GM19463 (cell line): ENCODE measurements around the gene ZMAT1.
A peak's percentile ranks its signal among the peaks of the same experiment; 100 is the strongest.
"Not testable (repeated sequence)": the region's sequence is repeated elsewhere in the genome, so short reads cannot be mapped to it uniquely, and the experiment has no call there.

Experiments used
- ATAC-seq: cut with Tn5 transposase; IDR thresholded peaks from one replicate; pipeline ENCODE4 v1.9.1; 2021; ENCODE audit warnings: mild to moderate bottlenecking, moderate library complexity; ENCODE audit not compliant: unreplicated experiment

ZMAT1 gene

GRCh38 chrX:101931488-101932248 is at the start of gene ZMAT1:
TSS of gene ZMAT1 (minus strand) at chrX:101932027. CDS start at chrX:101932008, 19 bp downstream.
- ATAC-seq, result peak; percentile 73

DNA sequence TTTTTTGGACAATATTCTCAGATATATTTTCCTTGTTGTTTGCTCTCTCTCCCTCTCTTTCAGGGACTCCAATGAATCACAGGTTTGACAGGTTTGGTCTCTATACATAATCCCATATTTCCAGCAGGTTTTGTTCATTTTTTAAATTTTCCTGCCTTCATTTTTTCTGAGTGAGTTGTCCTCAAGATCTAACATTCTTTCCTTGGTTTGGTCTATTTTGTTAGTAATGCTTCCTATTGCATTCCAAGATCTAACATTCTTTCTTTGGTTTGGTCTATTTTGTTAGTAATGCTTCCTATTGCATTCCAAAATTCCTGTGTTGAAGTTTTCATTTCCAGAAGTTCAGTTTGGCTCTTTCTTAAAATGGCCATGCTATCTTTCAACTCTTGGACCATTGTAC is 45.3 kb upstream of the ZMAT1 start:
- ATAC-seq, result no peak

GRCh38 chrX:101973066-101973465 is 41.2 kb upstream of the ZMAT1 start:
- ATAC-seq, result no peak

DNA sequence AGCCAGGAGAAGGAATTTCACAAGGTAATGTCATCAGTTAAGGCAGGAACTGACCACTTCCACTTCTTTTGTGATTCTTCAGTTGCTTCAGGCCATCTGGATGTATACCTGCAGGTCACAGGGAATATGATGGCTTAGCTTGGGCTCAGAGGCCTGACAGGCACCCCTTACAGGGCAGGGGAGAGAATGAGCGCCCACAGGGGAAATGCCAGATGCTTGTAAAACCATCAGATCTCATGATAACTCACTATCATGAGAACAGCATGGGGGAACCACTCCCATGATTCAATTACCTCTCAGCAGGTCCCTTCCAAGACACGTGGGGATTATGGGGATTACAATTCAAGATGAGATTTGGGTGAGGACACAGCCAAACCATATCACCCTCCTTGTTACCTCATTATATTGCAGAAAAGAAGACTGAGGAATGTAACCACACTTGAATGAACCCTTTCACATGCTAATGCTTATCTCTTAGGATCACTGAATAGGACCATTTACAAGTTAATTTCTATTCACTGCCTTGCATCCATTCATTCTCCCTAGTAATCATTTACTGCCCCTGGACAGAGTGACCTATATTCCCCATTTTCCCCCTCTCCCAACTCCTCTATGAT is 33.2 kb upstream of the ZMAT1 start:
- not testable (repeated sequence) for ATAC-seq

GRCh38 chrX:101958139-101958538 is 26.3 kb upstream of the ZMAT1 start:
- ATAC-seq, result no peak

- ATAC-seq, result no peak
Measured at GRCh38 chrX:101957174-101957573, 25.3 kb upstream of the ZMAT1 start.

DNA sequence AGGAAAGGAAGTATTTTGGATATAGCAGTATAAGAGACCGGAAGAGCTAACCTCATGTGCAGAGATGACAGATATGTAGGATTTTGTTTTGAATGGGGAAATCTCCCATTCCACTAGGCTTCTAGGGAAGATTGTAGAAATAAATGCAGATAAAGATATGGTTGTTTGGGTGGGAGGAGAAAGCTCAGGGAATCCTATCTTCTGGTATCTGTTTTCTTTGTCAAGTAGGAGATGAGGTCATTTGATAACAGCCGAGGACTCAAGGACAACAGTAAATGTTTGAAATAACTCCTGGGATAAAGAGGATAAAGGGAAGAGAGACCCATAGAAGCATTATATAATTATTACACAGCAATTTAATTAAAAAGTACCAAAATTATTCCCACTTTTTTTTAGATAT is 24.7 kb upstream of the ZMAT1 start:
- no peak for ATAC-seq

DNA sequence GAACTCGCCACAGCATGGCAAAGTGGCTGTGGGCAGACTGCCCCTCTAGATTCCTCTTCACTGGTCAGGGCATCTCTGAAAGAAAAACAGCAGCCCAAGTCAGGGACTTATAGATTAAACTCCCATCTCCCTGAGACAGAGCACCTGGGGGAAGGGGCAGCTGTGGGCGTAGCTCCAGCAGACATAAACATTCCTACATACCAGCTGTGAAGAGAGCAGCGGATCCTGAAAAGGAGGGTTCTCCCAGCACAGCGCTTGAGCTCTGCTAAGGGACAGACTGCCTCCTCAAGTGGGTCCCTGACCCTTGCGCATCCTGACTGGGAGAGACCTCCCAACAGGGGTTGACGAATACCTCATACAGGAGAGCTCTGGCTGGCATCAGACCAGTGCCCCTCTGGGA is 18.8 kb upstream of the ZMAT1 start:
- no peak for ATAC-seq

DNA sequence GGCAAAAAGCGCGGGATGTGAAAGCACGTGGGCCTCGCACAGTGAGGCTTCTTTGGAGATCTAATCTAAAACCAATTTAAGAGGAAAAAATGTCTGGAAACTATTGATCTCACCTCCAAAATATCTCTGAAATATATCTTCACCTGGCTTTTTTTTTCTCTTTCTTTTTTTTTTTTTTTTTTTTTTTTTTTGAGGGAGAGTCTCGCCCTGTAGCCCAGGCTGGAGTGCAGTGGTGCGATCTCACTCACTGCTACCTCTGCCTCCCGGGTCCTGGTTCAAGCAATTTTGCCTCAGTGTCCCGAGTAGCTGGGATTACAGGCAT is 383 bp upstream of the ZMAT1 start:
- no peak for ATAC-seq

DNA sequence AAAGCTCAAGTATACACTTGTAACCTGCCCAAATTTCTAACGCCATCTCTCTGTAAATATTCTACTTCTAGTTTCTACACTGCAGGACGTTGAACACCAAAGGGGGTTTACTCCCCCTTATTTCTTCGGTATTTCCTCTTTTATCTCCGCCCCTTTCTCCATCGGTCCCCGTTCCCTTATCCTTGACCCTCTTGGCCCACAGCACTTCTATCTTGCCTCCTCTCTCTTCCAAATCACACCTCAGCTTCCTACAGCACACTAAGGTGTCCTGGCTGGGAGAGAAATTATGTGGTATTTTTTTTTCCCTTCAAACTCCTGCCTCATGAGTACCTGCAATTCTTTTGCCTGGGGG is 715 bp downstream of the ZMAT1 start:
- peak; percentile 6 for ATAC-seq

DNA sequence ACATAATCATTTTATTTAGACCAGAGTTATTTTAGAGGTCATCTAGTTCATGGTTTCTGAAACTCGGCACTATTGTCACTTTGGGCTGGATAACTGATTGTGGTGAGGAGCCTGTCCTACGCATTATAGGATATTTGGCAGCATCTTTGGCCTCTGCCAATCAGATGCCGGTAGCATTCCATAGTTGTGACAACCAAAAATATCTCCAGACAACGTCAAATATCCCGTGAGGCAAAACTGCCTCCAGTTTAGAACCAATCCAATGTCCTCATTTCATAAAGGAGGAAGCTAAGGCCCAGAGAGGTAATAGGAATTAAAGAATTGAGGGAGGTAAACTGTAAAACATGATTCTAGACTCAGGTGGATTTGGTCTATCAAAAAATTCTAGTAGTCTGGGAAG is 6.1 kb downstream of the ZMAT1 start:
- ATAC-seq, result no peak

DNA sequence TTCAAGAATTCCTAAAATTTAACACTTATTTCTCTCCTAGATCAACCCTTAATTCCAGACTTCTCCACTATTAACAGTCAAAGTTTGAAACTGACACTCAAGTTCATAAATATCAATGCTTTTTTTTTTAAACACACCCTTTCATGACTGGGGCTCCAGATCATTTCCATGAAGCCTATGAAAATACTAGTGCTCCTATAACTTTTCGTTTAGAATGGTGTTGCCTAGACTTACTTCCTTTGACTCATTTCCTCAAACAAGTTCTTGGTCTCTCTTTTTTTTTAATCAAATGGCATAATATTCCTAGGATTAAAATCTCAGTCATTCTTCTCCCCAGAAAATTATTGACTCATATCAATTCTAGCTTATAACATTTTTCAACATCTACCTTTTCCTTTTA is 13.1 kb downstream of the ZMAT1 start:
- no peak for ATAC-seq

DNA sequence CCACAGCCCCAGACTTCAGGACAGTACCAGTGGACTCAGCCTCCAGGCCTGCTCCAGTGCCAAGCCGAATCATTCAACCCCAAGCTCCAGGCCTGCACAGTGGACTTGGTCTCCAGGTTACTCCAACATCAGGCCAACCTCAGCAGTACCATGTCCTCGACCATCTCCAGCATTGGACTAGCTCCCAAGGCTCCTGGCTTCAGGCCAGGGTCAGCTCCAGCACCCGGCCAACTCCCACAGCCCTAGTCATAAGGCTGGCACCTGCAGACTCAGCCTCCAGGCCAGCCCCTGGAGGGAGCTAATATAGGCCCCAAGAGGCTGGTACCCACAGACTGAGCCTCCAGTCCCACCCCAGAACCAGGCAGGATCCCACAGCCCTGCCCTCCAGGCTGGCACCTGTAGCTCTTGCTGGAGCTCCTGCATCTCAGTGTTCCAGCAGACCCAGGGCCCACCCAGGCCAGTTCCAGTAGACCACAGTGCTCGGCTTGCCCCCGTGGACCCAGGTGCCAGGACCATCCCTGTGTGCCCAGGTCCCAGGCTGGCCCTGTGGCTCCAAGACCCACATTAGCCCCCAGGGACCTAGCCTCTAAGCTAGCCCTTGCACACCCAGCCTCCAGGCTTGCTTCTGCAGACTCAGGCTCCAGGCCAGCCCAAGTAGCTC is 25.6 kb downstream of the ZMAT1 start:
- ATAC-seq, result no peak

GRCh38 chrX:101904996-101905395 is 26.8 kb downstream of the ZMAT1 start:
- ATAC-seq, result no peak
